Activated T-cell treated with anti-CD3 and anti-CD28 coated beads for 4 hours (primary cell): Measurements from ENCODE around the gene PTH.

Source experiments
- DNase-seq: peaks from one replicate; pipeline ENCODE4 v3.0.0-alpha.2; 2020

The PTH gene

DNA sequence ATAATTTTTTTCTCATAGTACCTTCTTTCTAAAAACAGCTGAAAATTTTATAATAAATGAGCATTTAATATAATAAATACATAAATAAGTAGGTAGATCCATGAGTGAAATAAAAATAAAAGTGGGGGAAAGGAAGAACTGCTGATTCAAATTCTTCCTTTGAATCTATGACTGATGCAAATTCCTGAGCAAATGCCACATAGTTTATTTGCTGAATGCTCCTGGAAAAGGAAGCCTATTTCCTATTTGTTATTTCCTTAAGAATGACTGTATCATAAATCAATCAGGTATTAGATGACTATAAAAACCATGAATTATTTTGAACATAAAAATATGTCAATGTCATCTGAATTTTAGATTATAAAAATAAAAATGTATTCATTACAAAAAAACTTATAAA lies 49.4 kb downstream of the PTH start:
- no peak for DNase-seq

GRCh38 chr11:13445588-13445987 lies 50.2 kb downstream of the PTH start:
- DNase-seq: no peak
